LNCaP clone FGC (cell line): Measurements from ENCODE around the gene UGP2.

Source experiments
- DNase-seq: peaks from one replicate; pipeline ENCODE4 v3.0.0-alpha.2; 2011; ENCODE audit warnings: low read depth
- H3K4me3 ChIP-seq: 2 replicates; pipeline ENCODE4 v1.5.1; 2011; ENCODE audit warnings: mild to moderate bottlenecking, low read depth, low read length, control low read depth
- TF ChIP-seq, protein P1 (sequence below): IDR thresholded peaks from 2 replicates; pipeline ENCODE4 v1.5.1; 2012; ENCODE audit warnings: mild to moderate bottlenecking; ENCODE audit not compliant: control insufficient read depth, insufficient read depth; ENCODE audit errors: extremely low read depth

The UGP2 gene

DNA sequence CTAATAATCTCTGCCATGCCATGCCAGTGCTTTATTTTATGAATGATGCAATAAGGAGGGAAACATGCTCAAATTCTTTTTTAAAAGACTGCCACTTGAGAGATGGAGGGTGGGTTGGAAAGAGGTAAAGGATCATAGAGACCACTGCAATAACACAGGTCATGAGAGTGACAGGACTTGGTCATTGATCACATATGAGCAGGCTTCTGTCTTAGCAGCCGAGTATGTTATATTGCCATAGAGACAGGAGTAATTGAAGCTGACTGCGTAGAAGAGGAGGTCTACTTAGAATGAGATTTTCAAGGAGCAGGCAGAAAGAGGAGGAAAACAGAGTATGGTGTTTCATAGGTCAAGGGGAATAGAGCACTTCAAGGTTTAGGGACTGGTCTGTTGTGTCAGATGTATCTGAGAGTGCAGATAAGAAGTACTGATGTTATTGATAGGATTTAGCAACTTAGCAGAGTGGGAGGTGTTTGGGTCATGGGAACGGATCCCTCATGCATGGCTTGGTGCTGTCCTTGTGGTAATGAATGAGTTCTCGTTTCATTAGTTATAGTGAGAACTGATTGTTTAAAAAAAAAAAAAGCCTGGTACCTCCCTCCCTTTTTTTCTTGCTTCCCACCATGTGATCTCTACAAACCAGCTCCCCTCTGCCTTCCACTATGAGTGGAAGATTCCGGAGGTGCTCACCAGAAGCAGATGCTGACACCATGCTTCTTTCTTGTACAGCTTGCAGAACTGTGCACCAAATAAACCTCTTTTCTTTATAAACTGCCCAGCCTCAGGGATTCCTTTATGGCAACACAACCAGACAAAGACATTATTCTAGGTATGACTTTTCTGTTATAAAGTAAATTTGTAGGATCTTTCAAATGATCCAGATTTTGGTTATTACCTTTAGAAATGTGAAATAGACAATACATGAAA, 32.8 kb downstream of the UGP2 start:
- DNase-seq: no peak
- no peak overlapping the region for H3K4me3 ChIP-seq
- TF ChIP-seq, protein P1, sequence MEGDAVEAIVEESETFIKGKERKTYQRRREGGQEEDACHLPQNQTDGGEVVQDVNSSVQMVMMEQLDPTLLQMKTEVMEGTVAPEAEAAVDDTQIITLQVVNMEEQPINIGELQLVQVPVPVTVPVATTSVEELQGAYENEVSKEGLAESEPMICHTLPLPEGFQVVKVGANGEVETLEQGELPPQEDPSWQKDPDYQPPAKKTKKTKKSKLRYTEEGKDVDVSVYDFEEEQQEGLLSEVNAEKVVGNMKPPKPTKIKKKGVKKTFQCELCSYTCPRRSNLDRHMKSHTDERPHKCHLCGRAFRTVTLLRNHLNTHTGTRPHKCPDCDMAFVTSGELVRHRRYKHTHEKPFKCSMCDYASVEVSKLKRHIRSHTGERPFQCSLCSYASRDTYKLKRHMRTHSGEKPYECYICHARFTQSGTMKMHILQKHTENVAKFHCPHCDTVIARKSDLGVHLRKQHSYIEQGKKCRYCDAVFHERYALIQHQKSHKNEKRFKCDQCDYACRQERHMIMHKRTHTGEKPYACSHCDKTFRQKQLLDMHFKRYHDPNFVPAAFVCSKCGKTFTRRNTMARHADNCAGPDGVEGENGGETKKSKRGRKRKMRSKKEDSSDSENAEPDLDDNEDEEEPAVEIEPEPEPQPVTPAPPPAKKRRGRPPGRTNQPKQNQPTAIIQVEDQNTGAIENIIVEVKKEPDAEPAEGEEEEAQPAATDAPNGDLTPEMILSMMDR: no peak

DNA sequence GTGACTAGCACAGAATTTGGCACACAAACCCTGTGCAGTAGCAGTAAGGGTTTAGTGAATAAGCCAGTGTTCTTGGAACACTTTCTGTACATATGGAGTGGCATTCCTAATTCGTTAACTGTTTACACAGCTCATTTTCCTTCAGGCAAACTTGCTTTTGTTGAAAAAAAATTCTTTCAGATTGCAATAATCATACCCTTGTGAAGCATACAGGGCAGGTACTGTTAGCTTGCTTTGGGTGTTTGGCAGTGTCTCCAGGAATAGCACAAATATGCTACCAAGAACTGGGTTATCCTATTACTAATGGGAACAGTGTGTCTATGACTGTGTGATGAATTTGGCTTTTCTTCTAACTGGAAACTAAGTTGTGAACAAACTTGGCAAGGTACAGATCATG, 33.4 kb downstream of the UGP2 start:
- H3K4me3 ChIP-seq: no peak overlapping the region
- TF ChIP-seq, protein P1: no peak
- DNase-seq: no peak

DNA sequence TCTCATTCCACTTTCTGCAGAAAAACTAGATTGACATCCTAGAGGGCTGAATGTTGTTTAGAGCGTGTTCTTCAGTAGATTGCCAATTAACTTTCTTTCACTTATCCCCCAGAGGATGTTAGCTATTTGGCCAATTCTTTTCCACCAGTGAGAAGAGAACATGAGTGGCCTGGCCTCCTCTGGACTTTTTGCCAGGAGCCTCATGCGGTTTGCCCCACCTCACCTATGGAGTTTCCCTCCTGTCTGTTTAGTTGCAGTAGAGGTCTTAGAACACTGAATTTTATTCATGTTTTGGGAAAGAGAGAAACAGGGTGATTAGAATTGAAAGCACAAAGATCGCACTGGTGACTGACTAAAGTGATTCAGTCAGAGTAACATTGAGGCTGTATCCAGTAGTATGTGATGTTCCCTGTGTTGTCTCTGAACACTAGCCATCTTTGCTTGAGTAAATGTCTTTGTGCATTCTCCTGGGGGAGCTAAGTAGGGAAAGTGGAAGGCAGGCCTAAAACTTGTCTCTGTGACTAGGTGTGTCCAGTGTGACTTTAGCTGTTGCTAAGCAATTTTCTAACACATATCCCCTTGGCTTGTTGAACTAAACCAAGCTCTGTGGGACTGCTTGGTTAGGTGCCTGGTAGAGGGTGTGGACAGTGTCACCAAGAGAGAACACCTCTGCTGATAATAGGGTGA, 34.0 kb downstream of the UGP2 start:
- no peak for DNase-seq
- H3K4me3 ChIP-seq: no peak overlapping the region
- TF ChIP-seq, protein P1: no peak

DNA sequence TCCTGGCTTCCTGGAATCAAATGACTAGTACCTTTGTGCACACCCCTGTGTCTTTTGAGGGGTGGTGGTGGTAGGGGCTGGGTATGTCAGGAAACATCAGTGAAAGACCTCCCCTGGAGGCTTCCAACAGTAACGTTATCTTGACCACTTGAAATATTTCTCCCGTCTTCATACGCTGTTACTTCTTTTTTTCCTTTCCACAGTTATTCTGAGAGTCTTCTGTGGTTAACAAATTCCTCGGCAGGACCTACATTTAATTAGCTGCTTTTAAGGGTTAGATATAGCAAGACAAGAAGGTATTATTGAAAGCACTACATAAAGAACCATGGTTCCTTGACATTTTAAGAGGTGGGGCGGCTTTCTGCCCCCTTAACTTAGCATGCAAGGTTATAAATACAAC, 34.6 kb downstream of the UGP2 start:
- H3K4me3 ChIP-seq: no peak overlapping the region
- TF ChIP-seq, protein P1: no peak
- no peak for DNase-seq

DNA sequence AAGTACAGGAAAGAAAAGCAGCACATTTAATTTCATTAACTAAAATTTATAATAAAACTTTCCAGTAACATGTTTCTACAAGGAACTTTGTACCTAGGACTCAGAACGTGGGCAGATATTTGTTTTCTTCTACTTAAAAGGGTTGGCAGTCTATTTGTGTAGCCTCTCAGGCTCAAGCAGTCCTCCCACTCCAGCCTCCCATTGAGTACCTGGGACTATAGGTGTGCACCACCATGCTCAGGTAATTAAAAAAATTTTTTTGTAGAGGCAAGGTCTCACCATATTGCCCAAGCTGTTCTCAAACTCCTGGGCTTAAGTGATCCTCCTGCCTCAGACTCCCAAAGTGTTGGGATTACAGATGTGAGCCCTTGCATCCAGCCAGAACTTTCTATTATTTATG, 36.8 kb downstream of the UGP2 start:
- DNase-seq: no peak
- no peak overlapping the region for H3K4me3 ChIP-seq
- TF ChIP-seq, protein P1: no peak

DNA sequence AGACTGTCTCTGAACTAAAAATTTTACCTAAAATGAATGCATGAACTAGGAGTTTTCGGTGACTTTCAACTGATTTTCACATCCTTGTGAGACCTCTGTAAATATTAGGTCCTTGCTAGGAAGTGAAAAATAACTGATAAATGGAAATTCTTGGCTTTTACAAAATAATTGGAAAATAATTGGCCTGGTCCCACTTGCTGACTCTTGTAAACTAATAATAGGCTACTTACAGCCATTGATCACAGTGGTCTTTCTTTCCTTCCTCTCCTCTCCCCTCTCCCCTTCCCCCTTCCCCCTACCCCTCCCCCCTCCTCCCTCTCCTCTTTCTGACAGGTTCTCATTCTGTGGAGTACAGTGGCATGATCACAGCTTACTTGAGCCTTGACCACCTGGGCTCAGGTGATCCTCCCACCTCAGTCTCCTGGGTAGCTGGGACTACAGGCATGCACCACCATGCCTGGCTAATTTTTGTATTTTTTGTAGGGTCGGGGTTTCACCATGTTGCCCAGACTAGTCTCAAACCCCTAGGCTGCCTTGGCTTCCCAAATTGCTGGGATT, 38.3 kb downstream of the UGP2 start:
- no peak for DNase-seq
- no peak overlapping the region for H3K4me3 ChIP-seq
- TF ChIP-seq, protein P1: no peak
